HG03439 (cell line): Measurements from ENCODE around the gene TMEM255B.

Experiments
- ATAC-seq: cut with Tn5 transposase; IDR thresholded peaks from one replicate; pipeline ENCODE4 v1.9.1; 2021; ENCODE audit warnings: mild to moderate bottlenecking, moderate library complexity; ENCODE audit not compliant: unreplicated experiment

TMEM255B gene

DNA sequence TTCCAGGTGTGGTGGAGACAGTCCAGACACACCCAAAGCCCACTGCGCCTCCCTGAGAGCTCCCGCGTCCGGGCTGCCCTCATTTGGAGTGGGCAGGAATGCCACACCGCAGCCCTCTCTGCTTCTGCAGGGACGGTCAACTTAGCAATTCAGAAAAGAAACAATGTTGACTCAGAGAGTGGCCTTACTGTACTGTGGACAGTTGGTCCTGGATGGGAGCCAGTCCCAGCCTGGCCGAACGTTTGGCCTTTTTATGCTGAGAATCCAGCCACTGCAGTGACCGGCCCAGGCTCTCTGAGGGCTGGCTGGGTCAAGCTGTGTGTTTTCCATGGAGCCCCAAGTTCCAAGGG lies 97.7 kb downstream of the TMEM255B start:
- no peak for ATAC-seq

DNA sequence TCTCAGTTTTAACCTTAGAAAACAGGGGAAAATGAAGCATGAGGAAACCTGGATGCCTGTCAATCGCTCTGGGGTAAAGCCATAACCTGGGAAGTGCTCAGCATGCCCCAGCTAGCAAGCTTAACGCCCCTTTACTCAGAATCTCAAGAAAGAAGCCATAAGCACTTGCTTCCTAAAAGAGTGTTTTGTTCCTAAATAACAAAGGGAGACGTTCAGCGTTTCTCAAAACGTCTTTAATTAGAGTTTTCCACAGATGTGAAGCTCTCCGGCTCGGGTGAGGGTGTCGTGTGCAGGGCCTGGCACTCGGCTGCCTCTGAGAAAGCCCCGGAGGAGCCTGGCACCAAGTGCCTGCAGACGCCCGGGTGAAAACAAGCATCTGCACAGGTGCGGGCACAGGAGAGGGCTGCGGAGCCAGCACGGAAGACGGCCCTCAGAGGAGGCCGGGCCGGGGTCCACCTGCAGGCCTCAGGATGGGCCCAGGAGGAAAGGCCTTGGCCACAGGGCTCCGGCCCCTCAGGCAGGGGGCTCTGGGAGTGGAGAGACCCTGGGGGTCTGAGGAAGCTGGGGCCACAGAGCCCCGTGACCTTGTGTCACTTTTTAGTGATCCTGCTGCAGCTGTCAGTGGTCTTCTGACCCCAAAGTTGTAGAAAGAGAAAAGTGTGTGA lies 98.6 kb downstream of the TMEM255B start:
- ATAC-seq: no peak

DNA sequence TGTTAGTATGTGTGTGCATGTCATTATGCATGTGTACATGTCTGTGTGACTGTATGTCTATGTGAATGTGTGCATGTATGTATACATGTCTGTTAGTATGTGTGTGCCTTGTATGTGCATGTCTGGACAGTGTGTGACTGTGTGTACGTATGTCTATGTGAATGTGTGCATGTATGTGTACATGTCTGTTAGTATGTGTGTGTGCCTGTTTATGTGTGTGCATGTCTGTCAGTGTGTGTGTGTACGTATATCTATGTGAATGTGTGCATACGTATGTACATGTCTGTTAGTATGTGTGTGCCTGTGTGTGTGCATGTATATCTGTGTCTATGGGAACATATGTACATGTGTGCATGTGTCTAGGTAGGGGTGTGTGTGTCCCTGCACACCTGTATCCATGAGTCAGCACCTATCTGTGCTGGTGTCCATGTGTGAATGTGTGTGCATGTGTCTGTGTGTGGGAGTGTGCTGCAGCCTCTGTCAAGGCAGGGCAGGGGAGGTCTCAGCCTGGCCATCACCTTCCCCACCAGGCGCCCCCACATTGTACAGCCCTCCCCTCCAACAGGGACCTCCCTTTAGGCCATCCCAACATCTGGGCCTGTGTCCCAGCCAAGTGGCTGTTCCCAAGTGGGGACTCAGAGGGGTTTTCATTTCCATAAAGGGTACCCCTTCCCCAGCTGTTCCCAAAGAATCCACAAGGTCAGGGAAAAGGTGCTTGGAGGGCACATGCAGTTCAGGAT lies 100.5 kb downstream of the TMEM255B start:
- no peak for ATAC-seq

- ATAC-seq: no peak
These were observed 101.1 kb downstream of the TMEM255B start for GRCh38 chr13:113860051-113860664.

DNA sequence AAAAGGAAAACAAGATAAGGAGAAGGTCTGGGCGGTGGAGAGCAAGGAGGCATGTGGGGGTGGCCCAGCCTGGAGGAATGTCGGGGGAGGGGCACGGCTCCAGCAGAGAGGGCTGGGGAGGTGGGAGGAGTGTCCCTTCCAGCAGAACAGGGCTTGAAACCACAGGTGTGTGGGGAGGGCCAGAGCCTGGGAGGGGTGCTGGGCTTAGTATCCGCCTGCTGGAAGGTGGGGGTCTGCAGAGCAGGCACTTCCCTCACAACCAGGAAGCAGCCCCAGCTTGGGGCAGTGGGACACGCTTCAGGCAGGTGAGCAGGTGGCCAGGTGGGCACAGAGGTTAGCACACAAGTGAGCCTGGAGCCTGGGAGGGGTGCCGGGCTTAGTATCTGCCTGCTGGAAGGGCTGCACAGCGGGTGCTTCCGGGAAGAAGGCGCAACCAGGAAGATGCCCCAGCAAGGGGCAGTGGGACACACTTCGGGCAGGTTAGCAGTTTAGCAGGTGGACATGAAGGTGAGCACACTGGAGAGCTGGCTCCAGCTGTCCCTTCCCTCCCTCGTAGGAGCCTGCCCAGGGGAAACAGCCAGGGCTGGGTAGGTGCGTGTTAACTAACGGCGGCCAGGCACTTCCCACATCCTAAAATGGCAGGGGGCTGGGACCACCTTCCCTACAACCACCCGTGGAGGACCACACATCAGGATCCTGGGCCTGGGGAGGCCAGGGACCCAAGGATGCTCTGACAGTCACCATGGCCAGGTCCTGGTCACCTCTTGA lies 101.8 kb downstream of the TMEM255B start:
- no peak for ATAC-seq

- no peak for ATAC-seq
These were observed 102.5 kb downstream of the TMEM255B start for GRCh38 chr13:113861433-113862030.

- no peak for ATAC-seq
These were observed 103.3 kb downstream of the TMEM255B start for GRCh38 chr13:113862191-113862930.

- ATAC-seq: no peak
These were observed 104.0 kb downstream of the TMEM255B start for GRCh38 chr13:113862931-113863523.

- no peak for ATAC-seq
These were observed 104.7 kb downstream of the TMEM255B start, which contains the start of gene GAS6 for GRCh38 chr13:113863524-113864272. TSS of gene GAS6 (minus strand) at chr13:113864076. CDS start at chr13:113863920, 156 bp downstream.

- ATAC-seq: no peak
These were observed 105.4 kb downstream of the TMEM255B start for GRCh38 chr13:113864273-113864890.

GRCh38 chr13:113865427-113865826 lies 106.4 kb downstream of the TMEM255B start:
- ATAC-seq: no peak
